ENCODE data around the gene GPC5. TPM values are rescaled to one million over a fixed set of nuclear protein-coding genes. Genes with fewer than 3 reads are reported as not detected.

The GPC5 gene
- total and polyA plus RNA-seq, 3 donors from 2014 or later = 11.5 to 81.8 (median 52.1) TPM

DNA sequence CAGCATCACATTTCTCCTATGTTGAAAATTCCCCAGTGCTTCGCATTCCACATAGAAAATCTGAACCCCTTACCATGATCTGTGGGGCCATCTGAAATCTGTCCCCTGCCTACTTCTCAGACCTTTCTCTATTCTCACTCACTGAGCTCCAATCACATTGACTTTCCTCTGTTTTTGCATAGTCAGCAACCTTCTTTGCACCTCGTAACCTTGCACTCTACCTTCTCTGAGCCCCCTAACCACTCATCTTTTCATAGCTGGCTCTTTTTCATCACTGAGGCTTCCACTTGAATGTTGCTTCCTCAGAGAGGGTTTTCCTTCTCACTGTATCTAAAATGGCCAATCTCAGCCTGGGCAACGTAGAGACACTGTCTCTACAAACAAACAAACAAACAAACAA, 286.3 kb downstream of the GPC5 start:
- Histone ChIP-seq H3K9me3 (no peaks in the 10 kb centered on the region), H3K36me3 (ENCODE audit: low read depth, missing control alignments) (no peaks in the 10 kb centered on the region), H3K27me3 (no peaks in the 10 kb centered on the region), H3K4me3 (no peak overlapping the region), H3K4me1 (no peaks in the 10 kb centered on the region), H3K27ac (no peak overlapping the region)
- intact Hi-C loops (cut with DNase I; ENCODE audit: low total_unique reads) = no loop called here
- TF ChIP-seq CTCF (IDR thresholded peaks at IDR 0.05) = no peak
- 81 to 87% methylated on average over 3 of the region's 3 CpGs for WGBS, 2 donors
- DNase-seq = no peak

- TF ChIP-seq CTCF (IDR thresholded peaks at IDR 0.05) = no peak
- no peak for TF ChIP-seq POLR2A (IDR thresholded peaks at IDR 0.05)
- DNase-seq = no peak
- H3K27me3 ChIP-seq = no peaks in the 10 kb centered on the region
- 62 to 63% methylated on average over 6 of the region's 6 CpGs for WGBS, 2 donors
- no peaks in the 10 kb centered on the region for H3K4me1 ChIP-seq
- H3K9me3 ChIP-seq = no peaks in the 10 kb centered on the region
- no peak overlapping the region for H3K27ac ChIP-seq
- H3K36me3 ChIP-seq (ENCODE audit: low read depth, missing control alignments) = no peaks in the 10 kb centered on the region
- H3K4me3 ChIP-seq = no peak overlapping the region
- intact Hi-C loops (cut with DNase I; ENCODE audit: low total_unique reads) = no loop called here
Observed at GRCh38 chr13:91690944-91691343, 292.5 kb downstream of the GPC5 start.

GRCh38 chr13:91693466-91693865, 295.0 kb downstream of the GPC5 start:
- DNase-seq = no peak
- 87 to 95% methylated on average over 10 to 11 of the region's 11 CpGs for WGBS, 2 donors
- intact Hi-C loops (cut with DNase I; ENCODE audit: low total_unique reads) = no loop called here
- Histone ChIP-seq H3K36me3 (ENCODE audit: low read depth, missing control alignments) (no peaks in the 10 kb centered on the region), H3K4me3 (no peak overlapping the region), H3K9me3 (no peaks in the 10 kb centered on the region), H3K4me1 (no peaks in the 10 kb centered on the region), H3K27ac (no peak overlapping the region), H3K27me3 (no peaks in the 10 kb centered on the region)
- TF ChIP-seq CTCF (IDR thresholded peaks at IDR 0.05) = no peak
- TF ChIP-seq POLR2A (IDR thresholded peaks at IDR 0.05) = no peak

- Histone ChIP-seq H3K36me3 (ENCODE audit: low read depth, missing control alignments) (no peaks in the 10 kb centered on the region), H3K27ac (no peak overlapping the region), H3K9me3 (no peaks in the 10 kb centered on the region), H3K4me1 (no peaks in the 10 kb centered on the region), H3K4me3 (no peak overlapping the region), H3K27me3 (no peaks in the 10 kb centered on the region)
- no peak for DNase-seq
- 92 to 97% methylated on average over 2 of the region's 2 CpGs for WGBS, 2 donors
- intact Hi-C loops (cut with DNase I; ENCODE audit: low total_unique reads) = no loop called here
- TF ChIP-seq POLR2A (IDR thresholded peaks at IDR 0.05) (no peak), CTCF (IDR thresholded peaks at IDR 0.05) (no peak)
Observed at GRCh38 chr13:91698308-91698707, 299.9 kb downstream of the GPC5 start.

- H3K27me3 ChIP-seq = no peaks in the 10 kb centered on the region
- no peaks in the 10 kb centered on the region for H3K36me3 ChIP-seq (ENCODE audit: low read depth, missing control alignments)
- H3K9me3 ChIP-seq = no peaks in the 10 kb centered on the region
- TF ChIP-seq CTCF (IDR thresholded peaks at IDR 0.05) (no peak), POLR2A (IDR thresholded peaks at IDR 0.05) (no peak)
- H3K4me1 ChIP-seq = no peaks in the 10 kb centered on the region
- intact Hi-C loops (cut with DNase I; ENCODE audit: low total_unique reads) = no loop called here
- no peak overlapping the region for H3K4me3 ChIP-seq
- 71 to 83% methylated on average over 3 of the region's 3 CpGs for WGBS, 2 donors
- no peak for DNase-seq
- no peak overlapping the region for H3K27ac ChIP-seq
Observed at GRCh38 chr13:91698767-91699166, 300.3 kb downstream of the GPC5 start.

Measured in testis (tissue), 3 donors.